Activated naive CD4-positive, alpha-beta T cell treated with anti-CD3 and anti-CD28 coated beads, Interleukin-2, amount 50 U/mL, for 72 hours (primary cell): ENCODE measurements around the gene GRID1. TPM values are rescaled to one million over a fixed set of nuclear protein-coding genes. Genes with fewer than 3 reads are reported as not detected.

Experiments
- ATAC-seq, 2 donors: fragments of 150-1000 bp; cut with Tn5 transposase; 2 replicates each; pipeline ENCODE4 v1.10.0; 2021; ENCODE audit warnings: mild to moderate bottlenecking in 2 of 2, moderate library complexity in 2 of 2
- DNase-seq, 2 donors: peaks; one replicate each; pipeline ENCODE4 v3.0.0; 2021 to 2022; ENCODE audit warnings: low spot score in 2 of 2
- H3K27ac Mint-ChIP-seq, 2 donors: one replicate each; pipeline ENCODE4 v1.8.0; 2022; ENCODE audit warnings: mild to moderate bottlenecking in 2 of 2, mixed read lengths in 2 of 2
- H3K36me3 Mint-ChIP-seq, 2 donors: one replicate each; pipeline ENCODE4 v1.8.0; 2022; ENCODE audit warnings: mixed read lengths in 2 of 2
- H3K9me3 Mint-ChIP-seq, 2 donors: one replicate each; pipeline ENCODE4 v1.8.0; 2022; ENCODE audit warnings: mixed read lengths in 2 of 2
- total RNA-seq, 2 donors: library from RNA; stranded (reverse); gene quantifications; one replicate each; pipeline ENCODE4 v1.2.3, GENCODE V29; 2022

The GRID1 gene
- total RNA-seq, 2 donors from 2014 or later: not detected

DNA sequence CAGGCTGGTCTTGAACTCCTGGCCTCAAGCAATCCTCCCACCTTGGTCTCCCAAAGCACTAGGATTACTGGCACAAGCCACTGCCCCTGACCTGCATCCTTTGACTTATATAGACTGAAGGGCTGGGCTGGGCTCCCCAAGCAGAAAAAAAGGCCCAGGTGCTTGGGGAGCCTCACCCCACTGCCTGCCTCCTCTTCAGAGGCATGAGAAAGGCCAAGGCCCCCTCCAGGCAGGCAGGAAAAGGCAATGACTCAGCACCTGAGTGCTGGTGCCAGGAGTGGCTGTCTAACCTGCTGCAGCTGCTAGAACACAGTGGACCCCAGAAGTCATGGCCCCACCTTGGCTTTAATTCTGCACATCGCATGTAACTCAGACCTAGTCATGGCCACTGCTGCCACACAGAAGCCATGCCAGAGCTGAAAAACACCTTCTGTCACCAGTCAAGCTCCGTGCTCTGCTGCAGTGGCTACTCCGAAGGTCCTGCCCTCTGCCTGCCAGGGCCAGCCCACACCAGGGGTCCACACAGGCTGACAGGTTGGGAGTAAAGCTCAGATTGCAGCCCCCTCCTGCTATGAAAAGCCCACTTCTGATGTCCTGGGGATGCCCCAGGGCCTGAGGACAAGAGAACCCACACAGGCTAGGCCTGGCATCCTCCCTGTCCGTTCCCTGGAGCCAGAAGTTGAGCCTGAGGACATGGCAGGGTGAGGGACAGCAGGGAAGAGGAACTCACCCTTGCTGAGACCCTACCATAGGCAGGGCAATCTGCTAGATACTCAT lies 48.5 kb downstream of the GRID1 start:
- no peak for ATAC-seq
- DNase-seq: peak in 1 of 2 donors; percentile 31
- Mint-ChIP-seq H3K36me3 (no peaks in the 10 kb centered on the region), H3K9me3 (no peaks in the 10 kb centered on the region), H3K27ac (no peak overlapping the region)

DNA sequence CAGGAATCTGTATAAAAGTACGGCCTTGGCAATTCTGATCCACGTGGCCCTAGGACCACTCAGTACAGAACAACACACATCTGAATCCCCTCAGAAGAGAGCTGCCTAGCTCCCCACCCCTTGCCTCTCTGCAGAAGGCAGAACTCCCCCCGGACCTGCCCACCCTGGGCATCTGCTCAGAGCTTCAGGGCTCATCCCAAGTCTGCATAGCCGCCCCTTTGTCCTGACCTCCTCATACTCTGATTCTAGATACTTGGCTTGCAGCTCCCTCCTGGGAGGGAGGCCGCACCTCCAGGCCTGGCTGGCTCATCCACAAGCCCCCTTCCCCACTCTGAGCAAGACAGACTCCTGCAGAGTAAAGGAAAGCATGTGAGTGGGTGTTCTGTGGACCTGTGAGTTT lies 49.6 kb downstream of the GRID1 start:
- ATAC-seq (no peak), DNase-seq (no peak)
- no peak overlapping the region for H3K27ac Mint-ChIP-seq
- H3K36me3 Mint-ChIP-seq: no peaks in the 10 kb centered on the region
- no peaks in the 10 kb centered on the region for H3K9me3 Mint-ChIP-seq

DNA sequence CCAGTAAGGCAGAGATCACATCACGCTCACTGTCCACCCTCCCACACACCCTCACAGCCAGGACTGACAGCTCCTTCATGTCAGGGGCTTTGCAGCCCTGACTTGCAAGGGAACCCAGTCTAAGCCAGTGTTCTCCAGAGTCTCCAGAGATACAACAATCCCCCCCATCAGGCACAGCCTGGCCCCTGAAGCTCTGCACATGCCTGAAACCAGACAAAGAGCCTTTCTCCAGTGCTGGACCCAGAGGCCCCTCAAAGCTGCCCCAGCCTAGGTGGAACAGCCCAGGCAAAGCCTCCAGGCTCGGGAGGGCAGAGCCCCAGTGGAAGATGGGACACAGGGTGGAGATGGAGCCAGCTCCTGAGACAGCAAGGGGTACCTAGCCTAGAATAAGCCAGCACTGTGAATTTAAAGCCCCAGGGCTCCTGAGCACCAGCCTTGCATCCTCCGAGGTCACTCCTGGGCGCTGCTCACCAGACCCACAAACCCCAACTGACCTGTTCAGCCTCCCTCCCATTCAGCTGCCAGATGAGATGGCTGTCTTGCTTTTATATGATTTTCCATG lies 50.2 kb downstream of the GRID1 start:
- no peaks in the 10 kb centered on the region for H3K9me3 Mint-ChIP-seq
- no peaks in the 10 kb centered on the region for H3K36me3 Mint-ChIP-seq
- no peak for ATAC-seq
- H3K27ac Mint-ChIP-seq: no peak overlapping the region
- DNase-seq: no peak

DNA sequence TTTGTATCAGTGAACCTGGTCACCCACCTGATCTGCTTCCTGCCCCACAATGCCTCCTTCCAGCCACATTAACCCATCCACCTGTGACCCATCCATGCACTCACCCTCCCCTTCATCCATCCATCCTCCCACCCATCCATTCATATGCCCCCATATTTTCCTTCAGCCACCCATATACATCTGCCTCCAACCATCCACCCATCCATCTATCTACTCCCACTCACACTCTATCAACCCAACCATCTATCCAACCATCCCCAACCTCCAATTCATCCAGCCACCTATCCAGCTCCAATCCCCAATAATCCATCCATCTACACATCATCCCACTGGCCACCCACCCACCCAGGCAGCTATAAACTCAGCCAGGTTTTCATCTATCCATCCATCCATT lies 51.0 kb downstream of the GRID1 start:
- no peaks in the 10 kb centered on the region for H3K36me3 Mint-ChIP-seq
- no peak overlapping the region for H3K27ac Mint-ChIP-seq

DNA sequence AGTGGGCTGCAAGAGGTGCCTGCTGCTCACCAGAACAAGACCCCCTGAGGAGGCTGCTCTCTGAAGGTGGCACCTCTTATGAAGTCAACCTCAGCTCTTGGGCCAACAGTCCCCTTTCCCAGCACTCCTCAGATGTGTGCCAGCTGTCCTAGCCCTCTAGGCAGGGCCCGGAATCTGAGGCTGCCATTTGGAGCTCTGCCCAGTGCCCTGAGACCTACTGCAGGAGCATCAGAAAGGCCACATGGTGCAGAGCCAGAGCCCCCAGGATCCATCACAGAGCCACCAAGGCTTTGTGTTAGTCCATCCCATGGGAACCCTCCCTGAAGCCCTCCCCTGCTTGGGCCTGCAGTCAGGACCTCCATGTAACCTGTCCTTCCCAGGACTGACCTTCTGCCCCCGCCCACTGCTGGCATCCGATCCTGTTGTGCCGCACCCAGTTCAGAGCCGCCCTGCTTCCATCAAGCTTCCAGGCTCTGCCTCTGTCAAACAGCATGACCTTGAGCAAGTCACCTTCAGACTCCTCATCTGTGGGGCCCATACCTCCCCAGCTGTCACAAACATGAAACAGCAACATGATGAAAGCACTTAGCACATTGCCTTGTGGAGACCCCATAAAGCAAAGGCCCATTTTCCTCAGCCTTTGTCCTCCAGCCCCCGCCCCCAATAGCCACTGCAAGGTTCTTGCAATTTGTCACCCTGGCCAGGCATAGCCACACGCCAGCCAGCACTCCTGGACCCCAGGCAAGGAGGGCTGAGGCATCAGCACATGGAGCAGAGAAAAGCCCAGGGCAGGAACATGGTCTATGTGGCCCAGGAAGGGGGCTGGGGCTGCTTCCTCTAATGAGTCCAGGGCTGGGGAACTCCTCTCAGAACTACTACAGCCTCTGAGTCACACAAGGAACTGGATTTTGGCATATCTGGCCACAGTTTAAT lies 51.7 kb downstream of the GRID1 start:
- DNase-seq: no peak
- Mint-ChIP-seq H3K9me3 (no peaks in the 10 kb centered on the region), H3K27ac (no peak overlapping the region), H3K36me3 (no peaks in the 10 kb centered on the region)
- no peak for ATAC-seq

More for the DNA sequence above, 51.0 kb downstream of the GRID1 start:
- ATAC-seq (no peak), DNase-seq (no peak)
- no peaks in the 10 kb centered on the region for H3K9me3 Mint-ChIP-seq

DNA sequence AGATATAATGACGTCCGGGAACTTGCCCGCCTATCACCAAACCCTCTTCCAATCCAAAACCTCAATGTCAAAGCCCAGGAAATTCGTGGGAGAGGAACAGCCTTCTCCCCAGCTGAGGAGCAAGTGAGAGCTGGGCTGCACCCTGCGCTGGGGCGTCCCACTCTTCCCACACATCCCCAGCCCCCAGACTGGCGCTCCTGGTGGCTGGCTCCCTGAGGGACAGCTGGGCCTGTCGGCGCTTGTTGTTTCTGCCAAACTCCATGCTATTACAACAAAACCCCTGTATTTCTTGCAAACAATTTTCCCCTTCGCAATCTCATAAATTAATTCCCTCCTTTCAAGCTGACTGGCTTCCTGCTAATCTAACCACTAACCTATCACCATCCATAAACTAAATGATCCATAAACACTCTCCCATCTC lies 53.0 kb downstream of the GRID1 start:
- Mint-ChIP-seq H3K27ac (no peak overlapping the region), H3K36me3 (no peaks in the 10 kb centered on the region), H3K9me3 (no peaks in the 10 kb centered on the region)
- ATAC-seq (no peak), DNase-seq (no peak)

DNA sequence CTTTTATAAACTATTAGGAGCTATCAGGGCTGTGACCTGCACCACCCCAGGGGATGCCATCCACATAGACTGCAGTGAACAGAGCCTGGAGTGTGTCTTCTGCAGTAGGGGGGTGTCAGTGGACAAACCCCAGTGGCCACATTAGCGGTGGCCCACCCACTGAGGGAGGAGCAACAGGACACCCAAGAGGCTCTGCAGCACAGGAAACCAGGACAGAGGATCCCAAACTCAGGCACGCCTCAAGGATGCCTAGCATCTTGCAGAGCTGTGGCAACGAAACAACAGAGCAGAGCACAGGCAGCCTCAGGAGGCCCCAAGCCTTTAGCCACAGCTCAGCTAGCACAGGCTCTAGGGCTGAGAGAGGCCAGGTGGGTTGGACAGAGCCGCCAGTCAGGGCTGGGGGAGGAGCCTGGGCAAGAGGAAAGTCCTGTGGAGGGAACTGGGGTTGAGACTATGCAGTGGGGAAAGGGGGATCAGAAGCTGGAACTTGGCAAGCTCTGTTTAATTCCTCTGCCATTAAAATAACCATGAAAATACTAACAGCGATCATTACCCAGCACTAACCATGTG lies 53.8 kb downstream of the GRID1 start:
- no peaks in the 10 kb centered on the region for H3K36me3 Mint-ChIP-seq
- no peaks in the 10 kb centered on the region for H3K9me3 Mint-ChIP-seq

DNA sequence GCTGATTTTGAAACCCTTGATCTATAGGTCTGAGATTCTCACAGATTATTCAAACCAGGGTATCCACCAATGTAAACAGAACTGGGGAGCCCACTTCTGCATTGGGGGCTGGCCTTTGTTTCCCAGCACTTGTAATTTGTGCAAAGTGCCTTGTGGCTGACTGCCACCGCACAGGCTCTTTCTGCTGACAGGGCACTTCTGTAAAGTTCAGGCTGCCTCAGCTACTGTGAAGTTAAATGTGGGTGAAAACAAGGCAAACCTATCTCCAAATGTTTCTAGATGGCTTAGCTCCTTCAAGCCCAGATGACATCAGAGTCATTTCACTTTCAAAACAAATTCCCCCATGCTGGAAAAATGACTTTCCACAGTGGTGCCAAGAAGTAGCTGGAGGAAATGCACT lies 54.7 kb downstream of the GRID1 start:
- DNase-seq (no peak), ATAC-seq (no peak)
- Mint-ChIP-seq H3K36me3 (no peaks in the 10 kb centered on the region), H3K27ac (no peak overlapping the region), H3K9me3 (no peaks in the 10 kb centered on the region)

More for the DNA sequence above, 53.8 kb downstream of the GRID1 start:
- H3K27ac Mint-ChIP-seq: no peak overlapping the region
- ATAC-seq (no peak), DNase-seq (no peak)

DNA sequence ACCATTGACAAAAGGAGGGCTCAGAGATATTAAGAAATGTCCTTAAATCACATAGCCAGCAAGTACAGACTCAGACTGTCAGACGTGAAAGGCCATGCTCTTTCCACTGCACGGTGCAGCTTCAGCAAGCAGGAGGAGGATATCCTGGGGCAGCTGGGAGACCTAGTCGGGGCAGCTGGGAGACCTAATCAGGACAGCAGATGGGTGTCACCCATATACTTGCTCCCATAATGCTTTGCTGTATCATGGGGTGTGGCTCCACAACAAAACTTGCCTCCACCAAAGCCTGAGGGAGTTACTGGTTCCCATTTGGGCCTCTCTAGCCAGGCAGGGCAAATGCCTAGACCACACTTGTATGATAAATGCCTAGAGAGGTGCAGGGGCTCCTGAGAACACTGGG lies 55.4 kb downstream of the GRID1 start:
- no peaks in the 10 kb centered on the region for H3K9me3 Mint-ChIP-seq
- H3K36me3 Mint-ChIP-seq: no peaks in the 10 kb centered on the region

DNA sequence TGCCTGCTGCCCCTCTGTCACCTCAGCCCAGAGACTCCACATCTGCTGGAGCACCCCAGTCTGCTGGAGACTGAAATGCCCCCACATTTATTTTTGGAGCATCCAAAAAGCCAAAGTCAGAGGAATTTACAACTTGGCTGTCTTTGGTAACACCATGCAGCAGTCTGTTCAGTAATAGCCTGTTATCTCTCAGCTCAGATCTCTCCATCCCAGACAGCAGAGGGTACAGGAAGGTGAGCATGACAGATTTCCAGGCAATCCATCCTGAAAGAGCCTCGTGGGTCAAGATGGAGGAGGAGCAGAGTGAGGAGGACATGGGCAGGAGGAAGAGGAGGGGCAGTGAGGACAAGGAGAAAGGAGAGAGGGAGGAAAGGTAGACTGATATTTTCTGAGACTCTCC lies 55.9 kb downstream of the GRID1 start:
- DNase-seq (no peak), ATAC-seq (no peak)
- no peaks in the 10 kb centered on the region for H3K9me3 Mint-ChIP-seq
- H3K27ac Mint-ChIP-seq: no peak overlapping the region
- H3K36me3 Mint-ChIP-seq: no peaks in the 10 kb centered on the region

More for the DNA sequence above, 55.4 kb downstream of the GRID1 start:
- ATAC-seq (no peak), DNase-seq (no peak)
- no peak overlapping the region for H3K27ac Mint-ChIP-seq

DNA sequence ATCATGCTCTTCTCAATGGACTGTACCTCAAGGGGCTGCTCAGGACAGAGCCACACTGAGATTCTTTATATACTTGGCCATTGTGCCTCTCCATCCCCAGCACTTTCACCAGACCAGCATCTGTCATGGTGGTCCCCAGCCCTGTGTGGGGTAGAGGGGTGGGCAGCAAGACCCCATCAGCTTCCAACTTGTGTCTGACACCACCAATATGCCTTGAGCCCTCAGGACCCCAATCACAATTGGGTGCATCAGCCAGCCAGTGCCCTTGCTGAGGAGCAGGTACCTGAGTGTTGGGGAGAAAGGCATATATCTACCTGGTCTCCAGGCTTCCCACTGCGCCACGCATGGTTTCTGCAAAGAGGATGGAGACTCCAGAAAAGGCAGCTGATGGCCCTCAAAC lies 56.3 kb downstream of the GRID1 start:
- no peak for ATAC-seq

DNA sequence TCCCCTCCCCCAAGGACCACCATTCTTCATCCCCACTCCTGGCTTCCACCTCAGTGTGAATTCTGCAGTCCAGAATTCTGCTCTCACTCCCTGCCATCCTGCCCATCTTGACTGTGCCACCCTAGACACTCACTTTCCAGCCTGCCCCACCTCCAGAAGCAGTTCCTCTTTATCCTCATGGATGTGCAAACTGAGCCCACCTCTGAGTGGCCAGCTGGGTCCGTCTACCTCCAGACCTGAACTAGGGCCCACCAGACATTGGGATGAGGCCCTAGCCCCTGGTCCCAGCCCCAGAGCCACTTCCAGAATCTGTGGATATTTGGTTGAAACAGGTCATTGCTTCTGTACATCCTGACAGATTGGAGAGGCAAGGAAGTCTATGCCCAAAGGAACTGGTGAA lies 58.5 kb downstream of the GRID1 start:
- Mint-ChIP-seq H3K36me3 (no peaks in the 10 kb centered on the region), H3K9me3 (no peaks in the 10 kb centered on the region), H3K27ac (no peak overlapping the region)
- DNase-seq (no peak), ATAC-seq (no peak)

More for the DNA sequence above, 56.3 kb downstream of the GRID1 start:
- no peaks in the 10 kb centered on the region for H3K36me3 Mint-ChIP-seq
- no peaks in the 10 kb centered on the region for H3K9me3 Mint-ChIP-seq
- no peak overlapping the region for H3K27ac Mint-ChIP-seq
- no peak for DNase-seq

DNA sequence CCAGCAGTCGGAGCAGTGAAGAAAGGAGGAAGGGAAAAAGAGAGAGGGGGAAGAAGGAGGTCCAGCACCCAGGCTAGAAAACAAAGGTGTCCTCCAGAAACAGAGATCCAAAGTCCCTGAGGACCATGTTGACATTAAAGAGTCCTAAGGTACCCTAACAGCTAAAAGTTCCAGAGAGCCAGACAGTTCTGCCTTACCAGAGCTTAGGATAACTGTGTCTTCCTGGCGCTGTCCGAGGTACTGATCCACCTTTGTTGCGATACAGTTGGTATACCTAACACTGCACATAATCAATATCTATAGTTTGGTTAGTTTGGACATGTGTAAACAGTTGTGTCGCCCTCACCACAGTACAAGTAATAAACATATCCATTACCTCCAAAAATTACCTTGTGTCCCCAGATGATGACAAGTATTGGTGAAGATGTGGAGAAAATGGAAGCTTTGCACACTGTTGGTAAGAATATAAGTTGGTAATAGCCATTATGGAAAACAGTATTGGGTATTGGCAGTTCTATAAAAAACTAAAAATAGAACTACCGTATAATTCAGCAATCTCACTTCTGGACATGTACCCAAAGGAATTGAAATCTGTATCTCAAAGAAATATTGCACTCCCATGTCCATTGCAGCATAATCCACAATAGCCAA lies 59.8 kb downstream of the GRID1 start:
- ATAC-seq (no peak), DNase-seq (peak in 1 of 2 donors; percentile 31)
- Mint-ChIP-seq H3K36me3 (no peaks in the 10 kb centered on the region), H3K9me3 (no peaks in the 10 kb centered on the region), H3K27ac (no peak overlapping the region)

DNA sequence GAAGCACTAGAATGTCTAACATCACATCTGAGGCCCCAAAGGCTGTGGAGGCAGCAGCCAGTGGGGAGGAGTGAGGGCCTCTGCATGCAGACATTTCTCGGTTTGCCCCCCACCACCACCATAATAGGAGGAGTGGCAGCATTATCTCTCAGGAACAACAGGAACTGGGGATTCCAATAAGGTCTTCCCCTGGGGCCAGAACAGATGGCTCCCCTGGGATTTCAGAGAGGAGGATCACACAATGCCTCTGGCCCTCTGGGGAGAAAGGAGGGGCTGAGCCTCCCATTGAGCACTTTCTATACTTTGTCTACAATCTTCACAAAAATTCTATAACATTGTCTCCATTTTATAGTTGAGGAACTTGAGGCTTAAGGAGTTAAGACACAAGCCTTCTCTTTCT lies 61.1 kb downstream of the GRID1 start:
- H3K9me3 Mint-ChIP-seq: no peaks in the 10 kb centered on the region

DNA sequence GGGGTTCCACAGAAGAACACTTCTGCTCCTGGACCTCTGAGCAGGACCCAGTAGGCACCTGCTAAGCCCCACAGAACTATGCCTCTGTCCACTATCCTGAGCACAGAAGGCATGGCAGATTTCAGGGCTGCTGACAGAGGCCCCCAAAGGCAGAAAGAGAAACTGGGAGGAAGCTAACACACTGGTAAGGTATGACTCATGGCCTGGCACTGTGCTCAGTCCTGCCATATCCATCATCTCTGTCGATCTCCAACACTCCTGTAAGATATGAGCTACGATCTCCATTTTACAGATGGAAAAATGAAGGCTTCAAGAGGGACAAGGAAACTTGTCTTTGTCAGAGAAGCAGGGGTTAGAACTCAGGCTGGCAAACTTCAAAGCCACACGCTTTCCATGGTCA lies 62.2 kb downstream of the GRID1 start:
- ATAC-seq: no peak
- H3K36me3 Mint-ChIP-seq: no peaks in the 10 kb centered on the region
- H3K9me3 Mint-ChIP-seq: no peaks in the 10 kb centered on the region
- no peak overlapping the region for H3K27ac Mint-ChIP-seq
- DNase-seq: no peak

More for the DNA sequence above, 61.1 kb downstream of the GRID1 start:
- no peak for ATAC-seq
- DNase-seq: no peak
- H3K36me3 Mint-ChIP-seq: no peaks in the 10 kb centered on the region
- peak overlapping the region in 1 of 2 donors; percentile 46 for H3K27ac Mint-ChIP-seq

DNA sequence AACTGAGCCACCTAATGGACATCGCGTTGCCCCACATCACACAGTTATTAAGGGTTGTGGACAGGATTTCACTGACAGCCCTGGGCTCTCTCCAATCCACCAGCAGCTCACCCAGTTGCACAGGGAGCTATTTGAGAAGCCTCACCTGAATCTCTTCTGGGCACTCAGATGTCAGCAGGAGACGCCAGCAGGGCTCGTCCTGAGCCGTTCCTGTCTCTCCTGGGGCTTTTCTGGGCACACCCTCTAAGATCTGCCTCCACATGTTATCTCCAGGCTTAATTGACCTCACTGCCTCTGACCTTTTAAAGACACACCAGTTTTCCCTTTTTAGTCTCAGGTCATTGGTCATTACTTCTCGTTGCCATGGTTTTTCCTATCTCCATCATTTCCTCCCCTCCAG lies 63.0 kb downstream of the GRID1 start:
- no peaks in the 10 kb centered on the region for H3K9me3 Mint-ChIP-seq
- no peaks in the 10 kb centered on the region for H3K36me3 Mint-ChIP-seq
- H3K27ac Mint-ChIP-seq: no peak overlapping the region
- DNase-seq (no peak), ATAC-seq (no peak)
